ENCODE measurements around the gene NEK8.

Gene NEK8

GRCh38 chr17:28755486-28755885 lies 26.9 kb downstream of the NEK8 start:
- Histone ChIP-seq H3K36me3 (replicated peaks) (peaks cover 54% of the 10 kb centered on the region), H3K27me3 (replicated peaks) (no peaks in the 10 kb centered on the region), H3K27ac (no peak overlapping the region), H3K4me3 (ENCODE audit: low read depth, low read length) (no peak overlapping the region)
- no peak for DNase-seq
- no peak for TF ChIP-seq CTCF (IDR thresholded peaks at IDR 0.05; ENCODE audit: low read depth, low read length, missing control alignments)
- in situ Hi-C loops (cut with HindIII; ENCODE audit: low pct_ligation_motif_present, low sequenced_read_pairs) = no loop called here

GRCh38 chr17:28756049-28756804 lies 27.6 kb downstream of the NEK8 start:
- in situ Hi-C loops (cut with HindIII; ENCODE audit: low pct_ligation_motif_present, low sequenced_read_pairs) = no loop called here
- no peak for DNase-seq
- Histone ChIP-seq H3K27me3 (replicated peaks) (no peaks in the 10 kb centered on the region), H3K4me3 (ENCODE audit: low read depth, low read length) (no peak overlapping the region), H3K36me3 (replicated peaks) (peaks cover 46% of the 10 kb centered on the region), H3K27ac (no peak overlapping the region)
- TF ChIP-seq CTCF (IDR thresholded peaks at IDR 0.05; ENCODE audit: low read depth, low read length, missing control alignments) = no peak

- Histone ChIP-seq H3K36me3 (replicated peaks) (peaks cover 46% of the 10 kb centered on the region), H3K4me3 (ENCODE audit: low read depth, low read length) (no peak overlapping the region), H3K27me3 (replicated peaks) (no peaks in the 10 kb centered on the region), H3K27ac (no peak overlapping the region)
- in situ Hi-C loops (cut with HindIII; ENCODE audit: low pct_ligation_motif_present, low sequenced_read_pairs) = no loop called here
- no peak for TF ChIP-seq CTCF (IDR thresholded peaks at IDR 0.05; ENCODE audit: low read depth, low read length, missing control alignments)
- no peak for DNase-seq
Observed at GRCh38 chr17:28758411-28759121, 30.0 kb downstream of the NEK8 start.

GRCh38 chr17:28759256-28759865 lies 30.8 kb downstream of the NEK8 start:
- Histone ChIP-seq H3K36me3 (replicated peaks) (peaks cover 48% of the 10 kb centered on the region), H3K27me3 (replicated peaks) (no peaks in the 10 kb centered on the region), H3K27ac (no peak overlapping the region), H3K4me3 (ENCODE audit: low read depth, low read length) (no peak overlapping the region)
- no peak for TF ChIP-seq CTCF (IDR thresholded peaks at IDR 0.05; ENCODE audit: low read depth, low read length, missing control alignments)
- DNase-seq = no peak
- in situ Hi-C loops (cut with HindIII; ENCODE audit: low pct_ligation_motif_present, low sequenced_read_pairs) = no loop called here

- in situ Hi-C loops (cut with HindIII; ENCODE audit: low pct_ligation_motif_present, low sequenced_read_pairs) = no loop called here
- Histone ChIP-seq H3K4me3 (ENCODE audit: low read depth, low read length) (no peak overlapping the region), H3K27ac (no peak overlapping the region), H3K36me3 (replicated peaks) (peaks cover 55% of the 10 kb centered on the region), H3K27me3 (replicated peaks) (no peaks in the 10 kb centered on the region)
- no peak for TF ChIP-seq CTCF (IDR thresholded peaks at IDR 0.05; ENCODE audit: low read depth, low read length, missing control alignments)
- DNase-seq = peak; percentile 68
Observed at GRCh38 chr17:28760601-28761562, 32.3 kb downstream of the NEK8 start.

Data from brain microvascular endothelial cell (primary cell).